Measurements from ENCODE around the gene RSRC1.

The RSRC1 gene

GRCh38 chr3:158563076-158563475, 453.2 kb downstream of the RSRC1 start:
- H3K9me3 ChIP-seq, result no peaks in the 10 kb centered on the region
- H3K36me3 ChIP-seq (replicated peaks), result no peaks in the 10 kb centered on the region
- H3K4me3 ChIP-seq, result no peak overlapping the region
- no peaks in the 10 kb centered on the region for H3K27me3 ChIP-seq (ENCODE audit: low read depth)
- in situ Hi-C loops (cut with MboI; ENCODE audit: low sequenced_read_pairs), result no loop called here
- H3K4me1 ChIP-seq, result no peaks in the 10 kb centered on the region
- DNase-seq (ENCODE audit: low spot score in 2 of 2), result no peak

DNA sequence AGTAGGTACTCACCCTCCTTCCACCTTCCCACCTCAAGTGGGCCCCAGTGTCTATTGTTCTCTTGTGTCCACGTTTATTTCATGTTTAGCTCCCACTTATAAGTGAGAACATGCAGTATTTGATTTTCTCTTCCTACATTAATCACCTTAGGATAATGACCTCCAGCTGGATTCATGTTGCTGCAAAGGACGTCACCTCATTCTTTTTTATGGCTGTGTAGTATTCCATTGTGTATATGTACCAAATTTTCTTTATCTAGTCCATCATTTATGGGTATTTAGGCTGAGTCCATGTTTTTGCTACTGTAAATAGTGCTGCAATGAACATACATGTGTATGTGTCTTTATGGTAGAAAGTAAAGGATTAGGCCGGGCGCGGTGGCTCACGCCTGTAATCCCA, 455.2 kb downstream of the RSRC1 start:
- H3K9me3 ChIP-seq, result no peaks in the 10 kb centered on the region
- H3K4me3 ChIP-seq, result no peak overlapping the region
- in situ Hi-C loops (cut with MboI; ENCODE audit: low sequenced_read_pairs), result no loop called here
- no peaks in the 10 kb centered on the region for H3K4me1 ChIP-seq
- H3K36me3 ChIP-seq (replicated peaks), result no peaks in the 10 kb centered on the region
- DNase-seq (ENCODE audit: low spot score in 2 of 2), result no peak
- H3K27me3 ChIP-seq (ENCODE audit: low read depth), result no peaks in the 10 kb centered on the region

DNA sequence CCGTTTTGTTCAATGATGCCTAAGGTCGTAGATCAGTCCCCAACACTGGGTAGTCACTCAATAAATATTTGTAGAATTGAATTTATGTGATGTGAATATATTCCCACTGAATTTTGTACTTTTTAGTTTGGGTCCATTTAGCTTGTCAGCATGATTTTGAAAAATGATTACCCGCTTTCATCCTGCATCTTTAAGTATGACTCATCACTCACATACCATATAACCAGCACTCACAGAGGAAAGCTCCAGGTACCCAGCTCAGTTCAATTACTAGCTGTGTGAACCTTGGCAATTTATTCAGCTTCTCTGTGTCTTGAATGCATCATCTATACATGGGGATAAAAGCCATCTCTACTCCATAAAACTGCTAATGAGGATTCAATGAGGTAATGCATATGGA, 458.9 kb downstream of the RSRC1 start:
- Histone ChIP-seq H3K4me3 (no peak overlapping the region), H3K9me3 (no peaks in the 10 kb centered on the region), H3K4me1 (no peaks in the 10 kb centered on the region), H3K36me3 (replicated peaks) (no peaks in the 10 kb centered on the region), H3K27me3 (ENCODE audit: low read depth) (no peaks in the 10 kb centered on the region)
- DNase-seq (ENCODE audit: low spot score in 2 of 2), result no peak
- in situ Hi-C loops (cut with MboI; ENCODE audit: low sequenced_read_pairs), result no loop called here

GRCh38 chr3:158569794-158570193, 459.9 kb downstream of the RSRC1 start:
- H3K36me3 ChIP-seq (replicated peaks), result no peaks in the 10 kb centered on the region
- no peak overlapping the region for H3K4me3 ChIP-seq
- peaks cover 2% of the 10 kb centered on the region for H3K4me1 ChIP-seq
- DNase-seq (ENCODE audit: low spot score in 2 of 2), result no peak
- in situ Hi-C loops (cut with MboI; ENCODE audit: low sequenced_read_pairs), result no loop called here
- no peaks in the 10 kb centered on the region for H3K27me3 ChIP-seq (ENCODE audit: low read depth)
- H3K9me3 ChIP-seq, result no peaks in the 10 kb centered on the region

- peak in 1 of 2 experiments; percentile 44 for DNase-seq (ENCODE audit: low spot score in 2 of 2)
- peaks cover 16% of the 10 kb centered on the region for H3K4me1 ChIP-seq
- no peaks in the 10 kb centered on the region for H3K9me3 ChIP-seq
- no peak within 1 kb of the TSS for H3K4me3 ChIP-seq
- in situ Hi-C loops (cut with MboI; ENCODE audit: low sequenced_read_pairs), result no loop called here
- H3K27me3 ChIP-seq (ENCODE audit: low read depth), result no peaks in the 10 kb centered on the region
- no peaks in the 10 kb centered on the region for H3K36me3 ChIP-seq (replicated peaks)
These were observed 461.3 kb downstream of the RSRC1 start, which contains the start of gene MLF1 for GRCh38 chr3:158570999-158571702. MLF1 (plus strand) TSS chr3:158571194; CDS start chr3:158571301, 107 bp downstream.

DNA sequence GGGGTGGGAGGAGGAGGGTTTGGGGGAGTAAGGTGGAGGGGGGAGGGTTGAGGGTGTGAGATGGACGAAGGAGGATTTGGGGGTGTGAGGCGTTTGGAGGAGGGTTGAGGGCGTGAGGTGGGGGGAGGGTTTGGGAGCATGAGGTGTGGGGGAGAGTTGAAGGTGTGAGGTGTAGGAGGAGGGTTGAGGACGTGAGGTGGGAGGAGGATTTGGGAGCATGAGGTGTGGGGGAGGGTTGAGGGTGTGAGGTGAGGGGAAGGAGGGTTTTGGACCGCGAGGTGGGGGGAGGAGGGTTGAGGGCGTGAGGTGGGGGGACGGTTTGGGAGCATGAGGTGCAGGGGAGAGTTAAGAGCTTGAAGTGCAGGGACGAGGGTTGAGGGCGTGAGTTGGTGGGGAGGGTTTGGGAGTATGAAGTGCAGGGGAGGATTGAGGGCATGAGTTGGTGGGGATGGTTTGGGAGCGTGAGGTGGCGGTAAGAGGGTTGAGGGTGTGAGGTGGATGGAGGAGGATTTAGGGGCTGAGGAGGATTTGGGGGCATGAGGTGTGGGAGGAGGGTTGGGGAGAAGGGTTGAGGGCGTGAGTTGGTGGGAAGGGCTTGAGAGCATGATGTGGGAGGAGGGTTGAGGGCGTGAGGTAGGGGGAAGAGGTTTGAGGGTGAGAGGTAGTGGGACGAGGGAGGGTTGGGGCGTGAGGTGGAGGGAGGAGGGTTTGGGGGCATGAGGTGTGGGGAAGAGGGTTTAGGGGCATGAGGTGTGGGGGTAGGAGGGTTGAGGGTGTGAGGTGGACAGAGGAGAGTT, 462.3 kb downstream of the RSRC1 start:
- DNase-seq (ENCODE audit: low spot score in 2 of 2), result no peak
- peaks cover 18% of the 10 kb centered on the region for H3K4me1 ChIP-seq
- H3K9me3 ChIP-seq, result no peaks in the 10 kb centered on the region
- in situ Hi-C loops (cut with MboI; ENCODE audit: low sequenced_read_pairs), result no loop called here
- H3K36me3 ChIP-seq (replicated peaks), result no peaks in the 10 kb centered on the region
- no peaks in the 10 kb centered on the region for H3K27me3 ChIP-seq (ENCODE audit: low read depth)
- no peak overlapping the region for H3K4me3 ChIP-seq

GRCh38 chr3:158572766-158573060, 462.8 kb downstream of the RSRC1 start:
- Histone ChIP-seq H3K9me3 (no peaks in the 10 kb centered on the region), H3K4me3 (no peak overlapping the region), H3K4me1 (peaks cover 18% of the 10 kb centered on the region), H3K27me3 (ENCODE audit: low read depth) (no peaks in the 10 kb centered on the region), H3K36me3 (replicated peaks) (no peaks in the 10 kb centered on the region)
- in situ Hi-C loops (cut with MboI; ENCODE audit: low sequenced_read_pairs), result no loop called here
- DNase-seq (ENCODE audit: low spot score in 2 of 2), result no peak

DNA sequence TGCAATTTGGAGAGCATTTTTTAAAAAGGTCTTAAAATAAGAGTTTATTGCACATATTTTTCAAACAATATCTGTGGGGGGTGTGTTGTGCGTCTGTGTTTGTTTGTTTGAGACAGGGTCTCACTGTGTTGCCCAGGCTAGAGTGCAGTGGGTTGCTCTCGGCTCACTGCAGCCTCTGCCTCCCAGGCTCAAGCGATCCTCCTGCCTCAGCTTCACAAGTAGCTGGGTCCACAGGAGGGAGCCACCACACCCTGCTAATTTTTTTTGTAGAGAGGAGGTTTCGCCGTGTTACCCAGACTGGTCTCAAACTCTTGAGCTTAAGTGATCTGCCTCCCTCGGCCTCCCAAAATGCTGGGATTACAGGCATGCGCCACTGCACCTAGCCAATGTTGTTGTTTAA, 463.8 kb downstream of the RSRC1 start:
- no peaks in the 10 kb centered on the region for H3K9me3 ChIP-seq
- no peaks in the 10 kb centered on the region for H3K27me3 ChIP-seq (ENCODE audit: low read depth)
- H3K4me1 ChIP-seq, result peaks cover 18% of the 10 kb centered on the region
- peak in 1 of 2 experiments; percentile 25 for DNase-seq (ENCODE audit: low spot score in 2 of 2)
- in situ Hi-C loops (cut with MboI; ENCODE audit: low sequenced_read_pairs), result no loop called here
- H3K4me3 ChIP-seq, result no peak overlapping the region
- no peaks in the 10 kb centered on the region for H3K36me3 ChIP-seq (replicated peaks)

DNA sequence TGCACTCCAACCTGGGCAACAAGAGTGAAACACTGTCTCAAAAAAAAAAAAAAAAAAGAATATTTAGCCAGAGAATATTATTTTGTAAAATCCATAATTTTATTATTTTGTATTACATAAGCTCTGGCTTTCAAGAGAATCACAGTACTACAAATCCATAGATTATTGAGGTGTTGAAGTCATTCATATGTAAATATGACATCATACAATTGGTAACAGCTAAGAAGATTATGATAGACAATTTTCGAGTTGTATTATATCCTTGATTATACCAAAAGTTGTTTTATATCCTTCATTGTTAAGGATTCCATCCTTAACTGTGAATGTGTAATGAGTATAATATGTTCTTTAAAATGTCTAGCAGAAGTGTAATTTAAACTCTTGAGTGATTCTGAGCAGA, 464.8 kb downstream of the RSRC1 start:
- Histone ChIP-seq H3K9me3 (no peaks in the 10 kb centered on the region), H3K4me3 (no peak overlapping the region), H3K4me1 (peaks cover 18% of the 10 kb centered on the region), H3K27me3 (ENCODE audit: low read depth) (no peaks in the 10 kb centered on the region), H3K36me3 (replicated peaks) (no peaks in the 10 kb centered on the region)
- in situ Hi-C loops (cut with MboI; ENCODE audit: low sequenced_read_pairs), result no loop called here
- no peak for DNase-seq (ENCODE audit: low spot score in 2 of 2)

- H3K36me3 ChIP-seq (replicated peaks), result no peaks in the 10 kb centered on the region
- no peaks in the 10 kb centered on the region for H3K9me3 ChIP-seq
- no peak for DNase-seq (ENCODE audit: low spot score in 2 of 2)
- H3K4me1 ChIP-seq, result no peaks in the 10 kb centered on the region
- H3K4me3 ChIP-seq, result no peak overlapping the region
- in situ Hi-C loops (cut with MboI; ENCODE audit: low sequenced_read_pairs), result no loop called here
- H3K27me3 ChIP-seq (ENCODE audit: low read depth), result peaks cover 12% of the 10 kb centered on the region
These were observed 480.3 kb downstream of the RSRC1 start for GRCh38 chr3:158590223-158590622.

Measured in HAP-1 (cell line).